ENCODE data around the gene CMTM2.
"Not testable (repeated sequence)": the region's sequence is repeated elsewhere in the genome, so short reads cannot be mapped to it uniquely, and the experiment has no call there.

The CMTM2 gene

GRCh38 chr16:66553223-66553622 is 26.0 kb upstream of the CMTM2 start:
- no peak for FAIRE-seq

GRCh38 chr16:66554021-66554420 is 25.2 kb upstream of the CMTM2 start:
- FAIRE-seq = no peak

DNA sequence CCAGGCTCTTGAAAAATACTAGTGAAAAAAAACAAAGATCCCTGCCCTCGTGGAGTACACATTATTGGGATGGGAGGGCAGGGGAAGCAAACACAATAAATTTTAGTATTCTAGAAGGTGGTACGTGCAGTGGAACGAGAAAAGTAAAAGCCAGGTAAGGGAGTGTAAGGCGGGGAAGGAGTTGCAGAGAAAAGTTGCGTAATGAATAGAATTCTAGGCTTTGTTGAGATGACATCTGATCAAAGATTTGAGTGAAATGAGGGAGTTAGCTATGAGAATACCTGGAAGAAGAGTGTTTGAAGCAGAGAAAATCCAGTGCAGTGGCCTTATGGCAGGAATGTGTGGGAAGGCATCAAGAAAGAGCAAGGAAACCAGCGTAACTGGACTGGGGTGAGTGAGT is 24.8 kb upstream of the CMTM2 start:
- FAIRE-seq = no peak

DNA sequence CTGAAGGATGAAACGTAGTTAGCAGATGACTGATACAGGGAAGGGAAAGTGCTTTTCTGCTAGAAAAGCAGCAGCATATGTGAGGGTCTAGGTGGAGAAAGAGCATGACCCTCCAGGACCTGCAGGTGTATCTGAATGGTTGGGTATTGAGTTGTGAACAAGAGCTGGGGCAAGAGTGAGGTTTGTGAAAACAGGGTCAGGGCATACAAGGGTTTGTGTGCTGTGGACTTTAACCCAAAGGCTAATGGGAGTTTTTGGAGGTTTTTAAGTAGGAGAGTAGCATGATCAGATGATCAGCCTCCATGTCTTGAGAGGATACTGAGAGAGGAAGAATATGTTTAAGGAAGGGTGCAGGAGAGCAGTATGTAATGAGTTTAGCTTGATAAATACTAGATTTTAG is 19.2 kb upstream of the CMTM2 start:
- no peak for FAIRE-seq

- no peak for FAIRE-seq
These were observed 17.7 kb upstream of the CMTM2 start for GRCh38 chr16:66561381-66562080.

GRCh38 chr16:66562409-66562808 is 16.9 kb upstream of the CMTM2 start:
- FAIRE-seq = peak; percentile 4

GRCh38 chr16:66562986-66563385 is 16.3 kb upstream of the CMTM2 start:
- FAIRE-seq = no peak

- no peak for FAIRE-seq
These were observed 15.5 kb upstream of the CMTM2 start for GRCh38 chr16:66563574-66564334.

DNA sequence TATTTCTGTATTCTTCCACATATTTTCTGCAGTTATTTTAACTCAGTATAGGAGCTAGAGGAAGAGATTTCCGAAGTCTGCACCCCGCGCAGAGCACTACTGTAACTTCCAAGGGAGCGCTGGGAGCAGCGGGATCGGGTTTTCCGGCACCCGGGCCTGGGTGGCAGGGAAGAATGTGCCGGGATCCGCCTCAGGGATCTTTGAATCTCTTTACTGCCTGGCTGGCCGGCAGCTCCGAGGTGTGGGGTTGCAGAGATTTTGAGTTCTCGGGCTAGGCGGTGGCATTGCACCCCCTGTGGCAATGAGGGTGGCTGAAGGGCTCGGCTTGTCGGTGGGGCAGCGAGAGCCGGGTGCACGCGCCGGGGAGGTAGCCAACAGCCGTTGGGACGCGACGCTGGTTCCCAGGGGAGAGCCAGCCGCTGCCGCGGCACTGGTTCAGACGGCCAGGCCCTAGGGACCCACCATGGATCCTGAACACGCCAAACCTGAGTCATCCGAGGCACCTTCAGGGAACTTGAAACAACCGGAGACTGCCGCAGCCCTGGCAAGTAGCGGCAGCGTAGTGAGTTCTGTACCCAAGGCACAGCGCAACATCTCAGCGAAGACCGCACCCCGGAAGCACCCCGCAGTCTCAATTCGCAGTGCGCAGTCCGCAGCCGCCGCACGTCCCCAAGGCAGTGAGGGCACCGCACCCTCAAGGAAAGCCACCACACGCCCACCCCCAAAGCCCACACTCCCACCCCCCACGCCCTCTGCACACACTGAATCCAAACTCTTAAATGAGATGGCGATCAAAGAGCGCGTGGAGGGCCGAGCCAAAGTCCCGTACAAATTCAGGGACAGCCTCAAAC is 13.0 kb upstream of the CMTM2 start, which contains the start of gene CMTM1:
TSS of gene CMTM1 (plus strand) at position 389 of the 851 bp plus-strand sequence. CDS start at position 464, 75 bp downstream.
- FAIRE-seq = no peak

GRCh38 chr16:66567270-66567669 is 12.0 kb upstream of the CMTM2 start:
- not testable (repeated sequence) for FAIRE-seq

DNA sequence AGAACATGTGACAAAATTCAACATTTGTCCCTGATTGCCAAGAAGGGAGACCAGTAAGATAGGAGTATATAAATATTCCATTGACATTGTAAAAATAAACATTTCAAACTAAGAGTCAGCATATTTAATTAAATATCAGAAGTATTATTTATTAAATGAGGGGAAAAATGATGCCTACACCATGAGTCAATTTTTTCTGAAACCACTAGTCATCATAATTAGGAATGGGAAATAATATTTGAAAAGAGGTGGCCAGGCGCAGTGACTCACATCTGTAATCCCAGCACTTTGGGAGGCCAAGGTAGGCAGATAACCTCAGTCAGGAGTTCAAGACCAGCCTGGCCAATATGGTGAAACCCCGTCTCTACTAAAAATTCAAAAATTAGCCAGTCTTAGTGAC is 10.9 kb upstream of the CMTM2 start:
- no peak for FAIRE-seq

- no peak for FAIRE-seq
These were observed 10.1 kb upstream of the CMTM2 start for GRCh38 chr16:66569131-66569530.

GRCh38 chr16:66569827-66570405 is 9.3 kb upstream of the CMTM2 start:
- FAIRE-seq = no peak

DNA sequence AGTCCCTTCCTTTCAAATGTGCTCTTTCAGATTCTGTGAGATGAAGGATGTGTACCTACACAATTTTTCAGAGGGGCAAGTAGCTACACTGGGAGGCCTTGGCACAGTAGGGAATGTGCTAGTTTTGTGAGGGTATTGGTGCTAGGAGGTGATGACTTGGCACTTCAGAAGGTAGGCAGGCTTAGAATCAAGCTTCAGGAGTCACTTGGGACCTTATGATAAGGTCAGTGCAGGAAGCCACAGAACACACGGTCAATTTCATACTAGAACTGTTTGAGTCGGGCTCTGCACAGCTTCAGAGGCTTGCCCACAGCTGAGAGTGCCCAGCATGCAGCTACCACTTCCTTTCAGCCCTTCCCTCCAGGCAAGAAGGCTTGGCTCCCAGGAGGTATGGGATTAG is 6.9 kb upstream of the CMTM2 start:
- no peak for FAIRE-seq

GRCh38 chr16:66574081-66574480 is 5.2 kb upstream of the CMTM2 start:
- no peak for FAIRE-seq

DNA sequence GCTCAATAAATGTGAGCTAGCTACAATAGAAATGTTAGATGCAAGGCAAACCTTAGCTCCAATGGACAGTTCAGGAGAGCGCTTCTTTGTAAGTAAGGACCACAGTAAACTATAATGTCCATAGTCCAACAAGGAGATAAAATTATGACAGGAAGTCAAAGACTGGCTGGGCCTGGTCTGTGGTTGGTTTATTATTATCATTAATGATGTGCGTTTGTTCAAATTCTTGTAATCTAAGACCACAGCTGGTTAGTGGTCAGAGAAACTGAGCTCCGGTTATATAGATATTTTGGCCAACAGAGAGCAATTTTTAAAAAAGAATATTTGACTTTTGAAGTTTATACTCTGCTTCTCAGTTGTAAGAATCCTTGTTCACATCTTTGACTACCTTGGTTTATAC is 4.7 kb upstream of the CMTM2 start:
- FAIRE-seq = no peak

- FAIRE-seq = no peak
These were observed 4.2 kb upstream of the CMTM2 start for GRCh38 chr16:66575060-66575459.

GRCh38 chr16:66576296-66576695 is 3.0 kb upstream of the CMTM2 start:
- no peak for FAIRE-seq

GRCh38 chr16:66580605-66581209 is 1.4 kb downstream of the CMTM2 start:
- no peak for FAIRE-seq

GRCh38 chr16:66581246-66581952 is 2.1 kb downstream of the CMTM2 start:
- no peak for FAIRE-seq

GRCh38 chr16:66585481-66586239 is 6.4 kb downstream of the CMTM2 start:
- FAIRE-seq = no peak

Data from endometrium (tissue), 2 donors.